ENCODE measurements around the gene COL17A1.

Gene COL17A1

GRCh38 chr10:104032144-104032775 is 53.4 kb downstream of the COL17A1 start:
- DNase-seq = no peak

GRCh38 chr10:104031631-104032030 is 54.0 kb downstream of the COL17A1 start:
- no peak for DNase-seq

- DNase-seq = peak; percentile 69
Observed at GRCh38 chr10:104029521-104029860, 56.2 kb downstream of the COL17A1 start.

- no peak for DNase-seq
Observed at GRCh38 chr10:104028823-104029520, 56.7 kb downstream of the COL17A1 start.

- DNase-seq = peak; percentile 26
Observed at GRCh38 chr10:104028146-104028545, 57.5 kb downstream of the COL17A1 start.

GRCh38 chr10:104026762-104027161 is 58.9 kb downstream of the COL17A1 start:
- DNase-seq = no peak

GRCh38 chr10:104025524-104025923 is 60.2 kb downstream of the COL17A1 start:
- no peak for DNase-seq

GRCh38 chr10:104022026-104022425 is 63.7 kb downstream of the COL17A1 start:
- no peak for DNase-seq

GRCh38 chr10:104021246-104021645 is 64.4 kb downstream of the COL17A1 start:
- DNase-seq = no peak

- no peak for DNase-seq
Observed at GRCh38 chr10:104020020-104020419, 65.7 kb downstream of the COL17A1 start.

GRCh38 chr10:104018471-104018870 is 67.2 kb downstream of the COL17A1 start:
- DNase-seq = no peak

GRCh38 chr10:104016661-104017060 is 69.0 kb downstream of the COL17A1 start:
- no peak for DNase-seq

- no peak for DNase-seq
Observed at GRCh38 chr10:104014176-104014575, 71.5 kb downstream of the COL17A1 start.

GRCh38 chr10:104013489-104013888 is 72.2 kb downstream of the COL17A1 start:
- DNase-seq = no peak

GRCh38 chr10:104011904-104012303 is 73.8 kb downstream of the COL17A1 start:
- DNase-seq = no peak

GRCh38 chr10:104005172-104005863 is 80.4 kb downstream of the COL17A1 start:
- no peak for DNase-seq

GRCh38 chr10:104002911-104003310 is 82.8 kb downstream of the COL17A1 start:
- DNase-seq = no peak

GRCh38 chr10:103998805-103999204 is 86.9 kb downstream of the COL17A1 start:
- no peak for DNase-seq

- no peak for DNase-seq
Observed at GRCh38 chr10:103995134-103995533, 90.5 kb downstream of the COL17A1 start.

GRCh38 chr10:103991393-103992128 is 94.1 kb downstream of the COL17A1 start:
- no peak for DNase-seq

GRCh38 chr10:103990531-103990930 is 95.1 kb downstream of the COL17A1 start:
- no peak for DNase-seq

- DNase-seq = no peak
Observed at GRCh38 chr10:103990121-103990520, 95.6 kb downstream of the COL17A1 start.

- no peak for DNase-seq
Observed at GRCh38 chr10:103986360-103986759, 99.3 kb downstream of the COL17A1 start.

- DNase-seq = no peak
Observed at GRCh38 chr10:103985726-103986125, 100.0 kb downstream of the COL17A1 start.

Data from fibroblast of skin of right quadriceps (primary cell).